Endothelial cell of umbilical vein (primary cell): ENCODE results near the gene ARRB1. TPM values are rescaled to one million over a fixed set of nuclear protein-coding genes. Genes with fewer than 3 reads are reported as not detected.

ENCODE experiments used
- BruUV-seq: library from RNA; stranded (reverse); fragments of 400-500 nt; replicated peaks from 2 replicates; lab custom pipeline; 2021; lab: Mats Ljungman, UMichigan
- CTCF ChIA-PET: fragments of 300-600, 350-600 bp; sonication (Branson Sonifier 250); formaldehyde crosslinking; loops from one replicate; lab custom pipeline; 2021; ENCODE audit warnings: antibody characterized with exemption, inconsistent platforms; lab: Charles Lee
- POLR2A ChIA-PET: fragments of 300-600, 350-600 bp; sonication (Branson Sonifier 250); formaldehyde crosslinking; loops from one replicate; lab custom pipeline; 2021; ENCODE audit warnings: antibody characterized with exemption, inconsistent platforms; lab: Charles Lee
- DNase-seq: peaks from one replicate; pipeline ENCODE4 v3.0.0-alpha.2; 2011; ENCODE audit warnings: low read depth, low spot score
- FAIRE-seq: peaks from 2 replicates; lab custom pipeline; 2011; peaks lifted over from hg19 to GRCh38; lab: Jason Lieb, UNC
- H2AFZ ChIP-seq: 2 replicates; pipeline ENCODE4 v1.6.0; 2012; ENCODE audit warnings: low read depth, low read length, control low read depth, inconsistent platforms
- H3K27ac ChIP-seq: 2 replicates; pipeline ENCODE4 v1.5.1; 2011; ENCODE audit warnings: low read depth, mild to moderate bottlenecking, control low read depth, low read length, moderate library complexity; ENCODE audit not compliant: insufficient read depth
- H3K27me3 ChIP-seq, 2 experiments: 2 replicates each; pipeline versions ENCODE4 v1.6.0 to v1.6.1; 2011; ENCODE audit warnings: low read length in 2 of 2, mixed read lengths in 1 of 2; ENCODE audit not compliant: control insufficient read depth in 2 of 2, insufficient read depth in 2 of 2
- H3K36me3 ChIP-seq, 2 experiments: 2 replicates in 1 of 2; 3 replicates in 1 of 2; pipeline ENCODE4 v1.5.1; 2011; ENCODE audit warnings: low read length in 2 of 2, mild to moderate bottlenecking in 1 of 2, moderate library complexity in 1 of 2; ENCODE audit not compliant: control insufficient read depth in 2 of 2, insufficient read depth in 2 of 2; ENCODE audit errors: extremely low read depth in 1 of 2
- H3K4me1 ChIP-seq: 3 replicates; pipeline ENCODE4 v1.5.1; 2011; ENCODE audit warnings: mild to moderate bottlenecking, low read length; ENCODE audit not compliant: control insufficient read depth, insufficient read depth; ENCODE audit errors: extremely low read depth
- H3K4me2 ChIP-seq: 2 replicates; pipeline ENCODE4 v1.6.1; 2011; ENCODE audit warnings: low read length, control low read depth, mixed read lengths; ENCODE audit not compliant: insufficient read depth
- H3K4me3 ChIP-seq, 3 experiments: fragments of 200-600 bp in 1 of 3; sonication (generic), shearing (Covaris generic) in 1 of 3; replicated peaks in 1 of 3; 2 replicates each; pipeline ENCODE4 v1.5.1; 2011 to 2016; ENCODE audit warnings: control low read depth in 3 of 3, low read length in 3 of 3, mild to moderate bottlenecking in 2 of 3, inconsistent platforms in 1 of 3, low read depth in 1 of 3, moderate library complexity in 1 of 3; ENCODE audit not compliant: insufficient read depth in 1 of 3
- H3K79me2 ChIP-seq: 2 replicates; pipeline ENCODE4 v1.6.0; 2012; ENCODE audit warnings: low read length, inconsistent platforms; ENCODE audit not compliant: control insufficient read depth, insufficient read depth
- H3K9ac ChIP-seq: replicated peaks from 2 replicates; pipeline ENCODE3; 2011; ENCODE audit warnings: low read length, control low read depth; ENCODE audit not compliant: insufficient read depth; ENCODE audit errors: extremely low read depth
- H3K9me1 ChIP-seq: replicated peaks from 3 replicates; pipeline ENCODE4 v1.6.0; 2011; ENCODE audit warnings: mild to moderate bottlenecking, low read length; ENCODE audit not compliant: control insufficient read depth, insufficient read depth; ENCODE audit errors: extremely low read depth
- H3K9me3 ChIP-seq: replicated peaks from 2 replicates; pipeline ENCODE4 v1.5.1; 2012; ENCODE audit warnings: low read length, inconsistent platforms; ENCODE audit not compliant: control insufficient read depth, insufficient read depth
- H4K20me1 ChIP-seq: replicated peaks from 2 replicates; pipeline ENCODE3; 2011; ENCODE audit warnings: mild to moderate bottlenecking, low read length; ENCODE audit not compliant: control insufficient read depth, insufficient read depth; ENCODE audit errors: extremely low read depth
- JUN ChIP-seq: IDR thresholded peaks from 2 replicates; pipeline ENCODE4 v1.6.1; 2011; ENCODE audit warnings: borderline replicate concordance, low read depth; ENCODE audit not compliant: insufficient read length, insufficient read depth
- MYC ChIP-seq: IDR thresholded peaks from one replicate; pipeline ENCODE4 v1.6.1; 2011; ENCODE audit warnings: mild to moderate bottlenecking, low read depth, low read length
- POLR2A ChIP-seq: IDR thresholded peaks from 2 replicates; pipeline ENCODE4 v1.6.1; 2012; ENCODE audit warnings: low read depth, mild to moderate bottlenecking, control low read depth, low read length
- dilution Hi-C: fragments of 300-500 bp; cut with MboI; formaldehyde crosslinking; loops from one replicate; pipeline ENCODE4 v1.15.0; 2019; ENCODE audit warnings: low sequenced_read_pairs; ENCODE audit not compliant: extremely low pct_ligation_motif_present
- intact Hi-C: fragments of 100-400 bp; cut with micrococcal nuclease; formaldehyde crosslinking; loops from one replicate; pipeline ENCODE4 v1.10.0; 2022
- polyA plus RNA-seq, 4 experiments: library from polyadenylated mRNA; depleted of rRNA in 3 of 4; stranded (reverse) in 3 of 4; unstranded in 1 of 4; fragments of >200 nt; gene quantifications; 2 replicates each; pipeline versions ENCODE4 v1.2.1 to v1.2.3, GENCODE V29; 2011 to 2012; ENCODE audit warnings: missing spikeins in 1 of 4
- total RNA-seq: library from RNA; stranded (reverse); gene quantifications from 2 replicates; pipeline ENCODE4 v1.2.3, GENCODE V29; 2021

The ARRB1 gene
- total and polyA plus RNA-seq, 2 donors (not counting 3 experiments of a cell fraction or from before 2014, with no cell fraction given): 63.9 to 92.6 TPM

- H3K27me3 ChIP-seq: no peaks in the 10 kb centered on the region
- no peak overlapping the region for H2AFZ ChIP-seq
- no peak overlapping the region for H3K4me2 ChIP-seq
- TF ChIP-seq JUN (no peak), POLR2A (no peak)
- peaks cover 65% of the 10 kb centered on the region for H3K4me1 ChIP-seq
- dilution Hi-C loops (no loop called here), intact Hi-C loops (no loop called here)
- H3K36me3 ChIP-seq: peaks cover 0 to 6% of the 10 kb centered on the region in 2 experiments
- no peaks in the 10 kb centered on the region for H3K9me1 ChIP-seq
- no peak overlapping the region for H3K9ac ChIP-seq
- no peaks in the 10 kb centered on the region for H4K20me1 ChIP-seq
- POLR2A ChIA-PET: no interaction called here
- BruUV-seq: no TSS peak
- FAIRE-seq (no peak), DNase-seq (no peak)
- H3K79me2 ChIP-seq: peaks cover 48% of the 10 kb centered on the region
- no peaks in the 10 kb centered on the region for H3K9me3 ChIP-seq
- H3K27ac ChIP-seq: no peak overlapping the region
- CTCF ChIA-PET: no interaction called here
- no peak overlapping the region for H3K4me3 ChIP-seq
Observed at GRCh38 chr11:75345455-75346160, 5.9 kb downstream of the ARRB1 start.

DNA sequence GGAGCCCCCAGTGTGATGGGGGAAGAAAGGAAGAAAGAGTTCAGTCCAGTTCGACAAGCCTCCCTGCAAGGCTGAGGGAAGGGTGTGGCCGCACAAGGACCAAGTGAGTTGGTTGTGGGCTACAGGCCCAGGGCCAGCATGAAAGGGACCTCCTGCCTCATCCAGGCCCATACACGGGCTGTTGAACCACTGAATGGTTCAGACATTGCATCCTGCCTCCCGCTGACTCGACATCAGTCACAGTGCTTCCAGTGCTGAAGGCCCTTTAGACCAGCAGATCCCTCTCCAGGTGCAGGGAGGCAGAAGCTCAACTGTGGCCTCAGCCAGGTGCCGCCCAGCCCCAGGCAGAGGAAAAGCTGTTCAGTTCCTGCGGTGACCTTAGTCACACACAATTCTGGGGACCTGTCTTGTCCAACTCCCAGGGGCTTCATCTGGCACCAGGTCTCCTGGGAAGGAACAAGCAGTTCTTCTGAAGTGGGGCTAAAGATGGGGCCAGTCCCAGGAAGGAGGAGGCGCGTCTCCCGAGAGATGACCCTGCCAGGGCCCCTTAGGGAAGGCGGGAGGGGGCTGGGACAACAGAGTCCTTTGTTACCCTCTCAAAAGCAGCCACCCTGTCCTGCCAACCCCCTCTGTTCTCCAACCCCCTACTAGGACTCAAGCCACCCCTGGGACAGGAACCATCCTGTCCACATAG, 6.6 kb downstream of the ARRB1 start:
- ChIA-PET POLR2A (no interaction called here), CTCF (no interaction called here)
- no TSS peak for BruUV-seq
- H3K9me1 ChIP-seq: no peaks in the 10 kb centered on the region
- dilution Hi-C loops: no loop called here
- H2AFZ ChIP-seq: no peak overlapping the region
- H3K4me3 ChIP-seq: no peak overlapping the region
- no peak overlapping the region for H3K4me2 ChIP-seq
- H3K27me3 ChIP-seq: no peaks in the 10 kb centered on the region
- H4K20me1 ChIP-seq: no peaks in the 10 kb centered on the region
- no peaks in the 10 kb centered on the region for H3K9me3 ChIP-seq
- peaks cover 0 to 6% of the 10 kb centered on the region in 2 experiments for H3K36me3 ChIP-seq
- no peak for TF ChIP-seq MYC
- no peak overlapping the region for H3K9ac ChIP-seq
- intact Hi-C loops: no loop called here
- DNase-seq: no peak
- no peak for FAIRE-seq
- no peak overlapping the region for H3K27ac ChIP-seq
- H3K4me1 ChIP-seq: peaks cover 69% of the 10 kb centered on the region
- H3K79me2 ChIP-seq: peaks cover 45% of the 10 kb centered on the region
